Fibroblast of lung (primary cell): Measurements from ENCODE around the gene MSANTD2. TPM values are rescaled to one million over a fixed set of nuclear protein-coding genes. Genes with fewer than 3 reads are reported as not detected.

ENCODE experiments used
- DNase-seq, 2 donors: peaks; one replicate each; pipeline versions ENCODE4 v3.0.0 to v3.0.0-alpha.2; 2010; ENCODE audit warnings: low read depth in 2 of 2
- H2AFZ ChIP-seq: 2 replicates; pipeline ENCODE4 v1.5.1; 2012; ENCODE audit warnings: low read length, control low read depth, inconsistent platforms
- H3K27ac ChIP-seq: 2 replicates; pipeline ENCODE4 v1.5.1; 2011; ENCODE audit warnings: low read length, control low read depth; ENCODE audit not compliant: insufficient read depth
- H3K27me3 ChIP-seq: 2 replicates; pipeline ENCODE4 v1.5.1; 2011; ENCODE audit warnings: mild to moderate bottlenecking, low read length; ENCODE audit not compliant: control insufficient read depth, insufficient read depth
- H3K36me3 ChIP-seq: 2 replicates; pipeline ENCODE4 v1.5.1; 2011; ENCODE audit warnings: low read length; ENCODE audit not compliant: control insufficient read depth, insufficient read depth
- H3K4me1 ChIP-seq: 2 replicates; pipeline ENCODE4 v1.5.1; 2011; ENCODE audit warnings: low read length; ENCODE audit not compliant: control insufficient read depth, insufficient read depth; ENCODE audit errors: extremely low read depth
- H3K4me2 ChIP-seq: 2 replicates; pipeline ENCODE4 v1.5.1; 2011; ENCODE audit warnings: low read length, control low read depth; ENCODE audit not compliant: insufficient read depth; ENCODE audit errors: extremely low read depth
- H3K4me3 ChIP-seq, 4 experiments: fragments of 200-600 bp in 1 of 4; sonication (generic) in 1 of 4; replicated peaks in 1 of 4; 2 replicates each; pipeline ENCODE4 v1.5.1; 2011 to 2016; ENCODE audit warnings: low read length in 4 of 4, low read depth in 3 of 4, mild to moderate bottlenecking in 3 of 4, control low read depth in 2 of 4, inconsistent platforms in 1 of 4, mixed read lengths in 1 of 4; ENCODE audit not compliant: insufficient read depth in 1 of 4; ENCODE audit errors: control extremely low read depth in 1 of 4
- H3K79me2 ChIP-seq: 2 replicates; pipeline ENCODE4 v1.5.1; 2012; ENCODE audit warnings: mild to moderate bottlenecking, low read length, inconsistent platforms; ENCODE audit not compliant: control insufficient read depth, insufficient read depth
- H3K9ac ChIP-seq: 2 replicates; pipeline ENCODE4 v1.5.1; 2011; ENCODE audit warnings: mild to moderate bottlenecking, low read length, control low read depth; ENCODE audit not compliant: insufficient read depth
- H3K9me3 ChIP-seq: 2 replicates; pipeline ENCODE4 v1.5.1; 2012; ENCODE audit warnings: low read depth, low read length; ENCODE audit not compliant: control insufficient read depth, insufficient read depth
- H4K20me1 ChIP-seq: 2 replicates; pipeline ENCODE4 v1.5.1; 2011; ENCODE audit warnings: low read length; ENCODE audit not compliant: control insufficient read depth, insufficient read depth; ENCODE audit errors: extremely low read depth
- EZH2 ChIP-seq: IDR thresholded peaks from 2 replicates; pipeline ENCODE4 v1.5.1; 2012; ENCODE audit warnings: low read length, control low read depth, mild to moderate bottlenecking; ENCODE audit errors: missing control alignments
- polyA plus RNA-seq, 2 donors: library from polyadenylated mRNA; depleted of rRNA in 1 of 2; stranded (reverse) in 1 of 2; unstranded in 1 of 2; fragments of >200 nt; gene quantifications; 2 replicates each; pipeline ENCODE4 v1.2.1, GENCODE V29; 2011 to 2012; ENCODE audit warnings: missing spikeins in 1 of 2
- total RNA-seq: library from RNA; depleted of rRNA; stranded (reverse); fragments of >200 nt; gene quantifications from 2 replicates; pipeline ENCODE4 v1.2.1, GENCODE V29; 2014
- TF ChIP-seq, protein P1 (sequence below), 2 donors: IDR thresholded peaks in 1 of 2; conservative IDR thresholded peaks in 1 of 2; 1 replicate in 1 of 2; 2 replicates in 1 of 2; pipeline ENCODE4 v1.5.1; 2011 to 2012; ENCODE audit warnings: low read length in 2 of 2, control low read depth in 1 of 2, inconsistent platforms in 1 of 2, low read depth in 1 of 2, mild to moderate bottlenecking in 1 of 2

The MSANTD2 gene
- total and polyA plus RNA-seq, 2 donors (not counting 1 experiment from before 2014, with no cell fraction given), result 6.3 to 6.6 TPM

DNA sequence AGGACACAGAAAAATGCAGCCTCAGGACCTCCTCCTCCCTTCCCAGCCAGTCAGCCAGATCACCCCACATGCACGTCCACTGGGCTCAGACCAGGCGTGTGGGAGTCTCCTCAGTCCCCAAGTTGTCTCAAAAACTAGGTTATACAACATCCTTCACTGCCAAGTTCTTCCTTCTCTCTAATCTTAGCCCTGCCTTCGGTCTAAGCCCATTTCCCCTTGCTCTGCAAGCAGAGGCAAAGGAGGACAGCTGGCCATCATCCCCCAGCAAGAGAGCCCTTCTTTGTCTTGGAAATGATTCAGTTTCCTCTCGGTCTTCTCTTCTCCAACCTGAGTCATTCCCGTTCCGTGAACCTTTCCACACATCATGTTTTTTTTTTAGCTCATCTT is 74.5 kb downstream of the MSANTD2 start:
- Histone ChIP-seq H3K4me1 (peaks cover 3% of the 10 kb centered on the region), H3K9ac (no peak overlapping the region), H3K4me2 (peak overlapping the region; percentile 1), H2AFZ (no peak overlapping the region), H3K36me3 (no peaks in the 10 kb centered on the region), H3K79me2 (no peaks in the 10 kb centered on the region), H3K4me3 (no peak overlapping the region), H3K9me3 (no peaks in the 10 kb centered on the region), H3K27me3 (peaks cover 33% of the 10 kb centered on the region), H3K27ac (no peak overlapping the region), H4K20me1 (no peaks in the 10 kb centered on the region)
- TF ChIP-seq, protein P1, sequence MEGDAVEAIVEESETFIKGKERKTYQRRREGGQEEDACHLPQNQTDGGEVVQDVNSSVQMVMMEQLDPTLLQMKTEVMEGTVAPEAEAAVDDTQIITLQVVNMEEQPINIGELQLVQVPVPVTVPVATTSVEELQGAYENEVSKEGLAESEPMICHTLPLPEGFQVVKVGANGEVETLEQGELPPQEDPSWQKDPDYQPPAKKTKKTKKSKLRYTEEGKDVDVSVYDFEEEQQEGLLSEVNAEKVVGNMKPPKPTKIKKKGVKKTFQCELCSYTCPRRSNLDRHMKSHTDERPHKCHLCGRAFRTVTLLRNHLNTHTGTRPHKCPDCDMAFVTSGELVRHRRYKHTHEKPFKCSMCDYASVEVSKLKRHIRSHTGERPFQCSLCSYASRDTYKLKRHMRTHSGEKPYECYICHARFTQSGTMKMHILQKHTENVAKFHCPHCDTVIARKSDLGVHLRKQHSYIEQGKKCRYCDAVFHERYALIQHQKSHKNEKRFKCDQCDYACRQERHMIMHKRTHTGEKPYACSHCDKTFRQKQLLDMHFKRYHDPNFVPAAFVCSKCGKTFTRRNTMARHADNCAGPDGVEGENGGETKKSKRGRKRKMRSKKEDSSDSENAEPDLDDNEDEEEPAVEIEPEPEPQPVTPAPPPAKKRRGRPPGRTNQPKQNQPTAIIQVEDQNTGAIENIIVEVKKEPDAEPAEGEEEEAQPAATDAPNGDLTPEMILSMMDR (conservative IDR thresholded peaks at IDR 0.05 in 1 of 2, IDR thresholded peaks at IDR 0.05 in 1 of 2; ENCODE audit: low read depth in 1 of 2, low read length in 2 of 2), result no peak
- no peak for TF ChIP-seq EZH2
- peak; percentile 34 to 59 for DNase-seq

DNA sequence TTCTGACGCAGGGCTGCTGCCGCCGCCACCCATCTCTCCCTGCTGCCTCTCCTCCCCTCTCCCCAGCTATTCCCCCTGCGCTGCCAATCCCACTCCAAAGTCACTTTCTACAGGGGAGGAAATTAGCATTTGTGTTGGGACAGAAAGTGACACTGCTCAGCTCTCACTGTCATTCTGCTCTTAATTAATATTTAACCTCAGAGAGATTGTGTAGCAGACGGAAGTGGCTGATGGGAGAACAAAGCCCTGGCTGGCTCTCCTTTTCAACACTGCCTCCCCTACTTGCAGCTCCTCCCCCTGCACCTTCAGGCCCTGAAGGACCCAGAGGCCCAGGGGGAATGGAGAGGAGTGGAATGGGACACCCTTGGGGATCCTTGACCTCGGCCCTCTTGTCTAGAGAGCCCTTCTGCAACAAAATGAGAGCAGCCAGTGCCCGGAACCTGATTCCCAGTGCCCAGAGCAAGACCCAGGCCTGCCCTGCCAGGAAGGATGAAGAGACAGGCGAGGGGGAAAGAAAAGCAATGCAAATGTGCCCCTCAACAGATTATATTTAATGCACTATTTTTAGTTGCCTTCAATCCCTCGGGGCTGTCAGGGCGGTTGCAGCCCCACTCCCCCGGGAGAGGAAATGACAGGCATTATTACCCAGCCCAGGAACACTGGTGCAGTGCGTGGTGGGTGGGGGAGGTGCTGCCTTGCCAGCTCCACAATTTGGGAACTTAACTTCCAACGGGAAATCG is 75.1 kb downstream of the MSANTD2 start:
- Histone ChIP-seq H3K4me2 (peak overlapping the region; percentile 1), H4K20me1 (no peaks in the 10 kb centered on the region), H3K27ac (no peak overlapping the region), H2AFZ (no peak overlapping the region), H3K27me3 (peaks cover 38% of the 10 kb centered on the region), H3K9ac (no peak overlapping the region), H3K9me3 (no peaks in the 10 kb centered on the region), H3K4me3 (no peak overlapping the region), H3K4me1 (peaks cover 3% of the 10 kb centered on the region), H3K36me3 (no peaks in the 10 kb centered on the region), H3K79me2 (no peaks in the 10 kb centered on the region)
- TF ChIP-seq, protein P1 (conservative IDR thresholded peaks at IDR 0.05 in 1 of 2, IDR thresholded peaks at IDR 0.05 in 1 of 2; ENCODE audit: low read depth in 1 of 2, low read length in 2 of 2), result no peak
- TF ChIP-seq EZH2, result no peak
- no peak for DNase-seq

DNA sequence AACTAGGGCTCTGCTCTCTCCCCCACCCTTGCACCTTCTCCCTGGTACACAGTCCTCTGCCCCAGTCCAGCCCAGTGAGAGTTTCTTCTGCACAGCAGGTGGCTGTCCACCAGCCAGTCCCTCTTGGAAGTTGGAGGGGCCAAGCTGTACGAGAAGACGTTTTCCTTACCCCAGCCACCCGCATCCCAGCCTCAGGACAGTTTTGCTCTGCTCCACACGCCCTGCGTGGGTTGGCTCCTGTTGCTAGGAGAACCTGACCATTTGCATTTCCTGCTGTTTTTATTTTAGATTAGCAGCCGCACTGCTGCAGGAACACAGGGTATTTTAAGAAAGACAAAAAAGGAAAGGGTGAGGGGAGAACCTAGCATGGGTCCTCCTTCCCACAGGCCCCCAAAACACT is 78.0 kb downstream of the MSANTD2 start:
- TF ChIP-seq EZH2, result no peak
- TF ChIP-seq, protein P1 (conservative IDR thresholded peaks at IDR 0.05 in 1 of 2, IDR thresholded peaks at IDR 0.05 in 1 of 2; ENCODE audit: low read depth in 1 of 2, low read length in 2 of 2), result no peak
- H2AFZ ChIP-seq, result no peak overlapping the region
- no peaks in the 10 kb centered on the region for H3K79me2 ChIP-seq
- H3K27ac ChIP-seq, result no peak overlapping the region
- H3K9ac ChIP-seq, result no peak overlapping the region
- no peaks in the 10 kb centered on the region for H3K36me3 ChIP-seq
- H3K9me3 ChIP-seq, result no peaks in the 10 kb centered on the region
- H3K4me1 ChIP-seq, result peaks cover 3% of the 10 kb centered on the region
- H4K20me1 ChIP-seq, result no peaks in the 10 kb centered on the region
- no peak for DNase-seq
- H3K27me3 ChIP-seq, result peaks cover 52% of the 10 kb centered on the region
- no peak overlapping the region for H3K4me3 ChIP-seq
- H3K4me2 ChIP-seq, result no peak overlapping the region
